Dermis blood vessel endothelial cell (primary cell): ENCODE measurements around the gene IRF4. TPM values are rescaled to one million over a fixed set of nuclear protein-coding genes. Genes with fewer than 3 reads are reported as not detected.

Experiments used
- total RNA-seq: library from RNA; depleted of rRNA; stranded (reverse); fragments of >200 nt; gene quantifications from 2 replicates; pipeline ENCODE4 v1.2.3, GENCODE V29; 2014

Gene IRF4
- total RNA-seq, 1 donor from 2014 or later = not detected

Other genes starting within 250 kb of the IRF4 start
- 40.8 and 44.3 TPM in 2 replicates for gene DUSP22, start 99.3 kb upstream of the IRF4 start, total RNA-seq